CD4-positive, alpha-beta memory T cell (primary cell): ENCODE data around the gene VPS45. TPM values are rescaled to one million over a fixed set of nuclear protein-coding genes. Genes with fewer than 3 reads are reported as not detected.
"Not testable (repeated sequence)": the region's sequence is repeated elsewhere in the genome, so short reads cannot be mapped to it uniquely, and the experiment has no call there.

Experiments
- CTCF ChIA-PET: fragments of 350-600 bp; sonication (Branson Sonifier 250); formaldehyde crosslinking; loops from one replicate; lab custom pipeline; 2021; ENCODE audit warnings: inconsistent platforms; ENCODE audit not compliant: partially characterized antibody; lab: Charles Lee
- POLR2A ChIA-PET: fragments of 350-600 bp; sonication (Branson Sonifier 250); formaldehyde crosslinking; loops from one replicate; lab custom pipeline; 2021; ENCODE audit not compliant: partially characterized antibody; lab: Charles Lee
- DNase-seq, 5 donors: peaks; one replicate each; pipeline versions ENCODE4 v3.0.0 to v3.0.0-alpha.2; 2020 to 2022; ENCODE audit warnings: mixed read lengths in 1 of 5
- H3K27ac ChIP-seq: one replicate; pipeline ENCODE4 v1.7.0; 2013; ENCODE audit warnings: low read depth, low read length
- H3K27me3 ChIP-seq: 2 replicates; pipeline ENCODE4 v1.7.0; 2013; ENCODE audit warnings: mild to moderate bottlenecking, low read length, moderate library complexity; ENCODE audit not compliant: insufficient read depth
- H3K36me3 ChIP-seq: 2 replicates; pipeline ENCODE4 v1.7.0; 2013; ENCODE audit warnings: mild to moderate bottlenecking, low read length, moderate library complexity; ENCODE audit not compliant: insufficient read depth
- H3K4me1 ChIP-seq: 2 replicates; pipeline ENCODE4 v1.7.0; 2013; ENCODE audit warnings: mild to moderate bottlenecking, low read length, moderate library complexity; ENCODE audit not compliant: insufficient read depth
- H3K4me3 ChIP-seq, 2 donors: one replicate each; pipeline ENCODE4 v1.7.0; 2013; ENCODE audit warnings: low read length in 2 of 2, mild to moderate bottlenecking in 1 of 2
- H3K9me3 ChIP-seq, 2 donors: one replicate each; pipeline ENCODE4 v1.7.0; 2013; ENCODE audit warnings: low read length in 2 of 2, control low read depth in 1 of 2; ENCODE audit not compliant: control insufficient read depth in 1 of 2
- H3K27ac Mint-ChIP-seq, 7 donors: one replicate each; pipeline ENCODE4 v1.8.0; 2020 to 2021; ENCODE audit warnings: mixed read lengths in 7 of 7, mild to moderate bottlenecking in 6 of 7, inconsistent platforms in 3 of 7, moderate library complexity in 3 of 7
- H3K27me3 Mint-ChIP-seq, 2 donors: one replicate each; pipeline ENCODE4 v1.8.0; 2020 to 2021; ENCODE audit warnings: mixed read lengths in 2 of 2
- H3K36me3 Mint-ChIP-seq, 2 donors: one replicate each; pipeline ENCODE4 v1.8.0; 2020 to 2021; ENCODE audit warnings: mixed read lengths in 2 of 2, inconsistent platforms in 1 of 2, mild to moderate bottlenecking in 1 of 2
- H3K4me1 Mint-ChIP-seq, 4 donors: one replicate each; pipeline ENCODE4 v1.8.0; 2020 to 2021; ENCODE audit warnings: mixed read lengths in 4 of 4, mild to moderate bottlenecking in 1 of 4
- H3K4me3 Mint-ChIP-seq, 8 donors: one replicate each; pipeline ENCODE4 v1.8.0; 2020 to 2021; ENCODE audit warnings: mixed read lengths in 8 of 8, mild to moderate bottlenecking in 7 of 8, moderate library complexity in 6 of 8, inconsistent platforms in 3 of 8
- H3K9me3 Mint-ChIP-seq, 8 donors: one replicate each; pipeline ENCODE4 v1.8.0; 2020 to 2021; ENCODE audit warnings: mixed read lengths in 8 of 8, mild to moderate bottlenecking in 5 of 8, inconsistent platforms in 3 of 8, moderate library complexity in 1 of 8
- intact Hi-C: fragments of 100-400 bp; cut with micrococcal nuclease; formaldehyde crosslinking; loops from one replicate; pipeline ENCODE4 v1.15.1; 2023
- polyA plus RNA-seq, 2 donors: library from polyadenylated mRNA; unstranded; fragments of 300-500 nt; fragmentation: Illumina TruSeq; gene quantifications; one replicate each; pipeline ENCODE4 v1.2.3, GENCODE V29; 2021
- total RNA-seq, 2 experiments: library from RNA; stranded (reverse); gene quantifications; one replicate each; pipeline ENCODE4 v1.2.3, GENCODE V29; 2021

The VPS45 gene
- total and polyA plus RNA-seq, 4 experiments from 2014 or later: 25.1 to 38.5 (median 34.4) TPM

- Histone ChIP-seq H3K27ac (no peak overlapping the region), H3K4me3 (no peak overlapping the region), H3K4me1 (no peaks in the 10 kb centered on the region), H3K9me3 (no peaks in the 10 kb centered on the region), H3K27me3 (no peaks in the 10 kb centered on the region), H3K36me3 (no peaks in the 10 kb centered on the region)
- H3K27ac Mint-ChIP-seq: no peak overlapping the region
- no peaks in the 10 kb centered on the region for H3K36me3 Mint-ChIP-seq
- H3K4me3 Mint-ChIP-seq: no peak overlapping the region
- intact Hi-C loops: no loop called here
- no peak for DNase-seq
- ChIA-PET CTCF (interaction anchor here (1.5 to 1.9 kb wide), 2 partner anchors 72 to 153 kb away, joined by 4 read pairs; no protein-coding TSS in a partner anchor), POLR2A (no interaction called here)
- no peaks in the 10 kb centered on the region for H3K27me3 Mint-ChIP-seq
- no peaks in the 10 kb centered on the region for H3K4me1 Mint-ChIP-seq
- no peaks in the 10 kb centered on the region for H3K9me3 Mint-ChIP-seq
Measured at GRCh38 chr1:150034336-150034735, 33.2 kb upstream of the VPS45 start.

DNA sequence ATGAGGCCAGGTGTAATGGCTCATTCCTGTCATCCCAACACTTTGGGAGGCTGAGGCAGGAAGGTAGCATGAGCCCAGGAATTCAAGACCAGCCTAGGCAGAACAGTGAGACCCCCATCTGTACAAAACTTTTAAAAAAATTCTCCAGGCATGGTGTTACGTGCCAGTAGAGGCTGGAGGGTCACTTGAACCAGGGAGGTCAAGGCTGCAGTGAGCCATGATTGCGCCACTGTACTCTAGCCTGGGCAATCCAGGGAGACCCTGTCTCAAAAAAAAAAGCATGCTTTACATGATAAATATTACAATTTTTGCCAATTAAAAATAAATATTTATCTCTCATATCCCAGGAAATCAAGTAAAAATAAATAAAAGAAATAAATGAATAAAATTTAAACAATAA, 17.6 kb upstream of the VPS45 start:
- no peak for DNase-seq
- no peaks in the 10 kb centered on the region for H3K4me1 ChIP-seq
- H3K27me3 Mint-ChIP-seq: peaks cover 0 to 1% of the 10 kb centered on the region in 2 donors

GRCh38 chr1:150051089-150051373, 16.5 kb upstream of the VPS45 start:
- Mint-ChIP-seq H3K4me1 (peaks cover 0 to 3% (median 1%) of the 10 kb centered on the region in 4 donors), H3K9me3 (peaks cover 0 to 3% (median 0%) of the 10 kb centered on the region in 8 donors), H3K4me3 (no peak overlapping the region), H3K27ac (no peak overlapping the region), H3K36me3 (peaks cover 0 to 5% of the 10 kb centered on the region in 2 donors), H3K27me3 (peaks cover 0 to 1% of the 10 kb centered on the region in 2 donors)
- H3K36me3 ChIP-seq: no peaks in the 10 kb centered on the region
- POLR2A ChIA-PET: interaction anchor here (2.9 kb wide), 1 partner anchor 164 kb away, joined by 31 read pairs; a partner anchor contains a TSS
- intact Hi-C loops: no loop called here
- no peaks in the 10 kb centered on the region for H3K4me1 ChIP-seq
- H3K4me3 ChIP-seq: no peak overlapping the region
- no peaks in the 10 kb centered on the region for H3K27me3 ChIP-seq
- no peak for DNase-seq
- no peak overlapping the region for H3K27ac ChIP-seq
- CTCF ChIA-PET: interaction anchor here (1.3 to 2.7 kb wide), 6 partner anchors 82 to 163 kb away, joined by 3 to 13 read pairs (median 4); a partner anchor contains a TSS
- H3K9me3 ChIP-seq: no peaks in the 10 kb centered on the region

More for the DNA sequence above, 17.6 kb upstream of the VPS45 start:
- Histone ChIP-seq H3K27ac (no peak overlapping the region), H3K27me3 (no peaks in the 10 kb centered on the region), H3K36me3 (no peaks in the 10 kb centered on the region), H3K9me3 (no peaks in the 10 kb centered on the region), H3K4me3 (no peak overlapping the region)
- no peak overlapping the region for H3K27ac Mint-ChIP-seq
- H3K36me3 Mint-ChIP-seq: peaks cover 0 to 5% of the 10 kb centered on the region in 2 donors
- CTCF ChIA-PET: interaction anchor here (1.4 to 2.7 kb wide), 4 partner anchors 87 to 162 kb away, joined by 4 to 13 read pairs (median 8); a partner anchor contains a TSS
- POLR2A ChIA-PET: interaction anchor here (0.7 to 2.9 kb wide), 2 partner anchors 88 to 163 kb away, joined by 8 to 31 read pairs; a partner anchor contains a TSS
- peaks cover 0 to 3% (median 1%) of the 10 kb centered on the region in 4 donors for H3K4me1 Mint-ChIP-seq
- H3K4me3 Mint-ChIP-seq: no peak overlapping the region
- intact Hi-C loops: loop anchor here (1.0 kb wide), 1 partner anchor 88 kb away; no protein-coding TSS in a partner anchor
- no peaks in the 10 kb centered on the region for H3K9me3 Mint-ChIP-seq

DNA sequence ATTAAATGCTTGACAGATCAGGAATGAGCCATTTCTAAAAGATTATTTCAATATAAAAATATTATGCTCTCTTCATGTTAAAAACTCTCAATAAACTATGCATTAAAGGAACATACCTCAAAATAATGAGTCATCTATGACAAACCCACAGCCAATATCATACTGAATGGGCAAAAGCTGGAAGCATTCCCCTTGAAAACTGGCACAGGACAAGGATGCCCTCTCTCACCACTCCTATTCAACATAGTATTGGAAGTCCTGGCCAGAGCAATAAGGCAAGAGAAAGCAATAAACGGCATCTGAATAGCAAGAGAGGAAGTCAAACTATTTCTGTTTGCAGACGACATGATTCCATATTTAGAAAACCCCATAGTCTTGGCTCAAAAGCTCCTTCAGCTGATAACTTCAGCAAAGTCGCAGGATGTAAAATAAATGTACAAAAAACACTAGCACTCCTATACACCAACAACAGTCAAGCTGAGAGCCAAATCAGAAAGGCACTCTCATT, 15.6 kb upstream of the VPS45 start:
- intact Hi-C loops: not testable (repeated sequence)

DNA sequence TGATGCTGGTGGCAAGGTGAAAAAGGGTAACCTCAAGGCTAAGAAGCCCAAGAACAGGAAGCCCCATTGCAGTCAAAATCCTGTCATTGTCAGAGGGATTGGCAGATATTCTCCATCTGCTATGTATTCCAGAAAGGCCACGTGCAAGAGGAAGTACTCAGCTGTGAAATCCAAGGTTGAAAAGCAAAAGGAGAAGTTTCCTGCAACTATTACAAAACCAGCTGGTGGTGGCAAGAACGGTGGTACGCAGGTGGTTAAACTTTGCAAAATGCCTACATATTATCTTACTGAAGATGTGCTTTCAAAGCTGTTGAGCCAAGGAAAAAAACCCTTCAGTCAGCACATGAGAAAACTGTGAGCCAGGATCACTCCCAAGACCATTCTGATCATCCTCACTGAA, 13.7 kb upstream of the VPS45 start:
- H3K27ac Mint-ChIP-seq: no peak overlapping the region
- POLR2A ChIA-PET: no interaction called here
- H3K4me3 Mint-ChIP-seq: no peak overlapping the region
- no peaks in the 10 kb centered on the region for H3K36me3 Mint-ChIP-seq
- DNase-seq: no peak
- H3K27me3 Mint-ChIP-seq: peaks cover 0 to 1% of the 10 kb centered on the region in 2 donors
- intact Hi-C loops: no loop called here
- H3K4me1 ChIP-seq: no peaks in the 10 kb centered on the region
- H3K9me3 ChIP-seq: no peaks in the 10 kb centered on the region
- no peaks in the 10 kb centered on the region for H3K27me3 ChIP-seq
- CTCF ChIA-PET: interaction anchor here (0.8 kb wide), 1 partner anchor 133 kb away, joined by 3 read pairs; no protein-coding TSS in a partner anchor
- no peak overlapping the region for H3K4me3 ChIP-seq
- no peaks in the 10 kb centered on the region for H3K36me3 ChIP-seq
- peaks cover 0 to 3% (median 0%) of the 10 kb centered on the region in 8 donors for H3K9me3 Mint-ChIP-seq
- H3K27ac ChIP-seq: no peak overlapping the region
- H3K4me1 Mint-ChIP-seq: peaks cover 0 to 3% (median 1%) of the 10 kb centered on the region in 4 donors

More for the DNA sequence above, 15.6 kb upstream of the VPS45 start:
- CTCF ChIA-PET: interaction anchor here (1.2 to 2.7 kb wide), 4 partner anchors 83 to 164 kb away, joined by 3 to 13 read pairs (median 4); a partner anchor contains a TSS
- not testable (repeated sequence) for H3K4me3 Mint-ChIP-seq, H3K27me3 Mint-ChIP-seq, H3K4me1 ChIP-seq, H3K36me3 Mint-ChIP-seq, H3K27ac ChIP-seq, H3K27me3 ChIP-seq, H3K9me3 Mint-ChIP-seq, H3K36me3 ChIP-seq, DNase-seq, H3K4me1 Mint-ChIP-seq, H3K9me3 ChIP-seq, H3K4me3 ChIP-seq
- POLR2A ChIA-PET: interaction anchor here (2.9 kb wide), 1 partner anchor 165 kb away, joined by 31 read pairs; a partner anchor contains a TSS
- H3K27ac Mint-ChIP-seq: peak overlapping the region in 1 of 7 donors; percentile 30

DNA sequence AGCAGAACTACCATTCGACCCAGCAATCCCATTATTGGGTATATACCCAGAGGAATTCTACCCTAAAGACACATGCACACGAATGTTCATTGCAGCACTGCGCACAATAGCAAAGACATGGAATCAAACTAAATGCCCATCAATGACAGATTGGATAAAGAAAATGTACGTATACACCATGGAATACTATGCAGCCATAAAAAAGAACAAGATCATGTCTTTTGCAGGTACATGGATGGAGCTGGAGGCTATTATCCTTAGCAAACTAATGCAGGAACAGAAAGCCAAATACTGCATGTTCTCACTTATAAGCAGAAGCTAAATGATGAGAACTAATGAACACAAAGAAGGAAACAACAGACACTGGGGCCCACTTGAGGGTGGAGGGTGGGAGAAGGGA, 12.1 kb upstream of the VPS45 start:
- H3K27ac Mint-ChIP-seq, H3K4me3 Mint-ChIP-seq, H3K4me3 ChIP-seq, H3K4me1 ChIP-seq, H3K9me3 ChIP-seq, H3K36me3 Mint-ChIP-seq, POLR2A ChIA-PET, H3K27me3 ChIP-seq, H3K36me3 ChIP-seq, H3K4me1 Mint-ChIP-seq, DNase-seq, intact Hi-C loops, CTCF ChIA-PET, H3K9me3 Mint-ChIP-seq, H3K27ac ChIP-seq, H3K27me3 Mint-ChIP-seq: not testable (repeated sequence)

DNA sequence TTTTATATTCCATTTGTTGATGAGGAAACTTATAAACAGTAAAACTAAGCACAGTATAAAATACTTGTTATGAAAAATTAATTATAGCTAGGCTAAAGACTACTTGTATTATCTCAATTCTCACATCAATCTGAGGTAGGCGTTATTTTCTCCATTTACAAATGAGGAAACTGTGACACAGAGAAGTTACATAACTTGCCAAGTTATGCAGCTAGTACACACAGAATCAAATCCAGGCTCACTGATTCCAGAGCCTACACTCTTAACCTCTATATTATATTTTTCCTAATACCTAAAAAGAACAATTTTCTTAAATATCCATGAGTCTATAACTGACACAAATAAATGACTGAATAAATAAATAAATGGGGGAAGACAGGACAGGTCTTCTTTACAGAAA, 11.2 kb upstream of the VPS45 start:
- no peak overlapping the region for H3K4me3 Mint-ChIP-seq
- no peaks in the 10 kb centered on the region for H3K4me1 Mint-ChIP-seq
- H3K36me3 Mint-ChIP-seq: no peaks in the 10 kb centered on the region
- H3K27me3 Mint-ChIP-seq: no peaks in the 10 kb centered on the region
- Histone ChIP-seq H3K27me3 (no peaks in the 10 kb centered on the region), H3K9me3 (no peaks in the 10 kb centered on the region), H3K4me3 (no peak overlapping the region), H3K27ac (no peak overlapping the region), H3K36me3 (no peaks in the 10 kb centered on the region), H3K4me1 (no peaks in the 10 kb centered on the region)
- H3K9me3 Mint-ChIP-seq: peaks cover 0 to 3% (median 0%) of the 10 kb centered on the region in 8 donors
- H3K27ac Mint-ChIP-seq: no peak overlapping the region
- intact Hi-C loops: no loop called here
- no peak for DNase-seq
- ChIA-PET CTCF (interaction anchor here (0.6 kb wide), 1 partner anchor 685 kb away, joined by 3 read pairs; no protein-coding TSS in a partner anchor), POLR2A (interaction anchor here (1.1 kb wide), 1 partner anchor 11 kb away, joined by 4 read pairs; the partner anchor contains the start of gene VPS45)
